Lower leg skin (tissue), 4 donors: ENCODE measurements around the gene SAFB2. TPM values are rescaled to one million over a fixed set of nuclear protein-coding genes. Genes with fewer than 3 reads are reported as not detected.

Experiments
- DNase-seq, 2 donors: peaks; one replicate each; pipeline ENCODE4 v3.0.0-alpha.2; 2019; ENCODE audit warnings: low spot score in 2 of 2
- H3K4me3 ChIP-seq: fragments of 200-600 bp; sonication (generic); 2 replicates; pipeline ENCODE4 v1.5.1; 2017; ENCODE audit warnings: mild to moderate bottlenecking, low read depth; ENCODE audit not compliant: poor library complexity, severe bottlenecking
- POLR2A ChIP-seq, 2 donors: fragments of 450-650 bp; IDR thresholded peaks; one replicate each; pipeline ENCODE4 v1.6.1; 2016 to 2017; ENCODE audit warnings: antibody characterized with exemption in 2 of 2, mild to moderate bottlenecking in 1 of 2, moderate library complexity in 1 of 2
- WGBS, 2 donors: methylation state at CpG; one replicate each; pipeline ENCODE4 v1.1.5; 2018; 5-methylcytosine and 5-hydroxymethylcytosine counted together
- intact Hi-C: fragments of 100-400 bp; cut with DNase I; formaldehyde crosslinking; loops from one replicate; pipeline ENCODE4 v1.15.0; 2023; ENCODE audit warnings: low total_unique reads
- total RNA-seq, 4 donors: library from RNA; depleted of rRNA; stranded (reverse); fragments of >200 nt; gene quantifications; one replicate each; pipeline ENCODE4 v1.1.0, GENCODE V29; 2016
- TF ChIP-seq, protein P1 (sequence below), 3 donors: fragments of 450-650 bp; IDR thresholded peaks; one replicate each; pipeline ENCODE4 v1.5.1; 2016; ENCODE audit warnings: antibody characterized with exemption in 3 of 3, mild to moderate bottlenecking in 3 of 3, moderate library complexity in 2 of 3

SAFB2 gene
- total RNA-seq, 4 donors from 2014 or later, result 14.0 to 51.2 (median 28.7) TPM

DNA sequence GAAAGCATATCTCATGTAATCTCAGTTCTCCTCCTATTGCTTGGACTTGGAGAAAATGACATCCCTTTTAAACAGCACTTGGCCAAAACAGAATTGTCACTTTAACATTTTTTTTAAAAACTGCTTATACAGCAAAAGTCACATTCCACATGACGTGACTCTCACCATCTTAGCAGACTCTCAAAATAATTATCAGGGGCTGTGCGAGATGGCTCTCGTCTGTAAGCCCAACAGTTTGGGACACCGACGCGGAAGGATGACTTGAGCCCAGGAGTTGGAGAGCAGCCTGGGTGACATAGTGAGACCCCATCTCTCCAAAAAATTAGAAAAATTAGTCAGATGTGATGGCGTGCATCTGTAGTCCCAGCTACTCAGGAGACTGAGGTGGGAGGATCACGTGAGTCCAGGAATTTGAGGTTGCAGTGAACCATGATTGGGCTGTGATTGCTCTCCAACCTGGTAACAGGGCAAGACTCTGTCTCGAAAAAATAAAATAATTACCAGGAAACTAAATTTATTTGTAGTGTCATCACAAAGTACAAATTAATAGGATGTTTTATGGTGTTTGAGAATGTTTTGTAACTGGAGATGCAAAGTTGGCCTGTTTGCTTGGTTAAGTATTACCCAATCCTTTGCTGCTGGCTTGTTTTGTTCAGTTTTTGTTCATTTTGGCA is 9.1 kb upstream of the SAFB2 start:
- no peak overlapping the region for H3K4me3 ChIP-seq
- intact Hi-C loops, result no loop called here
- TF ChIP-seq, protein P1, sequence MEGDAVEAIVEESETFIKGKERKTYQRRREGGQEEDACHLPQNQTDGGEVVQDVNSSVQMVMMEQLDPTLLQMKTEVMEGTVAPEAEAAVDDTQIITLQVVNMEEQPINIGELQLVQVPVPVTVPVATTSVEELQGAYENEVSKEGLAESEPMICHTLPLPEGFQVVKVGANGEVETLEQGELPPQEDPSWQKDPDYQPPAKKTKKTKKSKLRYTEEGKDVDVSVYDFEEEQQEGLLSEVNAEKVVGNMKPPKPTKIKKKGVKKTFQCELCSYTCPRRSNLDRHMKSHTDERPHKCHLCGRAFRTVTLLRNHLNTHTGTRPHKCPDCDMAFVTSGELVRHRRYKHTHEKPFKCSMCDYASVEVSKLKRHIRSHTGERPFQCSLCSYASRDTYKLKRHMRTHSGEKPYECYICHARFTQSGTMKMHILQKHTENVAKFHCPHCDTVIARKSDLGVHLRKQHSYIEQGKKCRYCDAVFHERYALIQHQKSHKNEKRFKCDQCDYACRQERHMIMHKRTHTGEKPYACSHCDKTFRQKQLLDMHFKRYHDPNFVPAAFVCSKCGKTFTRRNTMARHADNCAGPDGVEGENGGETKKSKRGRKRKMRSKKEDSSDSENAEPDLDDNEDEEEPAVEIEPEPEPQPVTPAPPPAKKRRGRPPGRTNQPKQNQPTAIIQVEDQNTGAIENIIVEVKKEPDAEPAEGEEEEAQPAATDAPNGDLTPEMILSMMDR (IDR thresholded peaks at IDR 0.05), result no peak
- TF ChIP-seq POLR2A (IDR thresholded peaks at IDR 0.05), result no peak
- 55 to 62% methylated on average over 9 of the region's 9 CpGs for WGBS, 2 donors
- peak in 1 of 2 donors; percentile 46 for DNase-seq

- H3K4me3 ChIP-seq, result no peak overlapping the region
- intact Hi-C loops, result no loop called here
- 79 to 80% methylated on average over 9 of the region's 9 CpGs for WGBS, 2 donors
- TF ChIP-seq POLR2A (IDR thresholded peaks at IDR 0.05), result no peak
- TF ChIP-seq, protein P1 (IDR thresholded peaks at IDR 0.05), result no peak
- DNase-seq, result peak in 1 of 2 donors; percentile 72
Measured at GRCh38 chr19:5628919-5629481, 6.4 kb upstream of the SAFB2 start.

DNA sequence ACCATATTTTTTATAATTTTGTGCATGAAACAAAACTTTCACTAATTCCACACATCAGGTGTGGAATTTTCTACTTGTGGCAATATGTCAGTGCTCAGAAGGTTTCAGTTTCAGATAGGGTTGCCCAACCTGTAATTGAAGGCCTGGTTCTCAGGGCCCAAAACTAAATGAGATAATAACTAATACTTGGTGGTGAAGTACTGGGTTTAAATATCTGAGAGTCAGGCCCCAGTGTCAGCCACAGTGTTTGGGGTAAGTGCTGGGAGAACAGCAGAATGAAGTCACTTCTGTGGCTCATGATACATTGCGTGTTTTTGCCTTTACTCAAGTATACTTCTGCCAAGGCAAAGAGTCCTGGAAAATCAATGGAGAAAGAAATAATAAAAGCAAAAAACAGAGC is 5.9 kb upstream of the SAFB2 start:
- intact Hi-C loops, result no loop called here
- TF ChIP-seq POLR2A (IDR thresholded peaks at IDR 0.05), result no peak
- TF ChIP-seq, protein P1 (IDR thresholded peaks at IDR 0.05), result no peak
- no peak overlapping the region for H3K4me3 ChIP-seq
- peak in 1 of 2 donors; percentile 57 for DNase-seq
- 76 to 85% methylated on average over 1 of the region's 1 CpG for WGBS, 2 donors

DNA sequence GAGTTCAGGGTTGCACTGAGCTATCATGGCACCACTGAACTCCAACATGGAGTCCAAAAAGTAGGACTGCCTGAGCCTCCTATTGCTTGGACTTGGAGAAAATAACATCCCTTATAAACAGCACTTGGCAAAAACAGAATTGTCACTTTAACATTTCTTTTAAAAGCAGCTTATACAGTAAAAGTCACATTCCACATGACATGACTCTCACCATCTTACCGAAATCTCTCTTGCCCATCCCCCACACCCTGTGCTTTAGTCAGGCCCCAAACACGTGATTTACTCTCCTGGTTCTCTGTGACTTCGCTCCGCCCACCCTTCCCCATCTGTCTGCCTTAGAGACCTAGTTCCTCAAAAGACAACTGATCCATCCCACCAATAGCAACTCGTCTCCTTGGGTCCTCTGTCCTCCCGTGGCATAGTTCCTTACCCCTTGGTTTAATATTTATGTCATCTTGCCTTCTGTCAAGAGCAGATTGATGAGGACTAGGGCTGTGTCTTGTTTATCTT is 4.9 kb upstream of the SAFB2 start:
- peak; percentile 66 to 88 for DNase-seq
- intact Hi-C loops, result no loop called here
- whole genome bisulfite sequencing, 2 donors, result 64 to 67% methylated on average over 6 of the region's 6 CpGs
- H3K4me3 ChIP-seq, result no peak overlapping the region
- TF ChIP-seq POLR2A (IDR thresholded peaks at IDR 0.05), result no peak
- TF ChIP-seq, protein P1 (IDR thresholded peaks at IDR 0.05), result no peak

DNA sequence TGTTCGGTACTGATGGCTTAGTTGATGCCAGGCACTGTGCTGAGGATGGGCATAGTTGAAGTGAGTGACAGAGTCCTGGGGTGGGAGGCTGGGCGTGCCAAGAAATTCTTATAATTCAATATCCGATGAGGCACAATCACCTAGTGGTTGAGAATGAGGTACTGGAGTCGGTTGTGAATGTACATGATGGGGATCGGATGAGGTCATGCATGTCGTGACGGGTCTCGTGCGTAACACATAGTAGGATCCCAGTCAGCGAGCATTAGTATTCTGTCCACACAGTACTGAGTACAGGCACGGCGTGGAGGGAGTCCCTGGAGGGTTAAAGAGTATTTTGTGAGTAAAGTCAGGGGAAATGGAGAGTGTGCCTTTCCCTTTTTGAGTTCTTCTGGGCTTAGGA is 3.1 kb upstream of the SAFB2 start:
- DNase-seq, result peak in 1 of 2 donors; percentile 60
- 73 to 79% methylated on average over 12 of the region's 12 CpGs for WGBS, 2 donors
- TF ChIP-seq POLR2A (IDR thresholded peaks at IDR 0.05), result no peak
- TF ChIP-seq, protein P1 (IDR thresholded peaks at IDR 0.05), result no peak
- no peak overlapping the region for H3K4me3 ChIP-seq
- intact Hi-C loops, result no loop called here
